HG02938 (cell line): Measurements from ENCODE around the gene PRL.

Experiments
- ATAC-seq: cut with Tn5 transposase; IDR thresholded peaks from one replicate; pipeline ENCODE4 v1.9.1; 2021; ENCODE audit warnings: mild to moderate bottlenecking, moderate library complexity; ENCODE audit not compliant: unreplicated experiment

Gene PRL

DNA sequence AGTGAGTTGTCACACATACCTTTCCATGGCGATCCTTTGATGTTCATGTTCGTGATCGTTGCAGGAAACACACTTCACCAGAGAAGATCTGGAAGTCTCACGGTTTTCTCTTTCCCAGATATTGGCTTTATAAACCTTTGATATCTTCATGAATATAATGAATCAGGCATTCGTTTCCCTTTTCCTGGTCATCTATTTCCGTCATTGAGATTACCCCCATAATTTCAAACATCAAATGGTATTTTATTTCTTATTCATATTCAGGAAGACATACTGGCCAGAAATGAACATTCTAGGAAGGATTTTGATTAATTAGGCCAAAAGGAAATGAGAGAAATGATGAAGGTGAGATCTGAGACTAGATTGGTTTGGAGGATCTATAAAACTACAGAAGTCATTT is at the start of gene PRL:
PRL (minus strand) TSS at position 101 of the 400 bp plus-strand sequence; CDS start at position 47, 54 bp downstream.
- no peak for ATAC-seq

DNA sequence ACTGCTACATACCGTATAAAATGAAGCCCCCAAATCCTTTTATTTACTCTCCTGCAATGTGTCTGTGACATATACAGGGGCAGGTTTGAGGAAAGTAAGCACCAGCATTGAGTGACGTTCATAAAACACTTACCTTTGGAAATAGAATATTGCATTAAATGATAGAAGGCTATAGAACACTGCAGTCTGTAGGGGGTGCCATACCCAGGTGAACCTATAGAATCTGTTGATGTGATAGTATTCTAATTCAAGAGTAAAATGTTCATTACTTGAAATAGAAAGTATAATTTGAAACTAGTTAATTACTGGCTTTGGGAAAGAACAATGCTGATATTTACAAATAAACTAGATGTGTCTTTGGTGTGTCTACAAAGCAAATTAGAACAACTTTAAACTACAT is 47.0 kb upstream of the PRL start:
- no peak for ATAC-seq

GRCh38 chr6:22334778-22335177 is 37.9 kb upstream of the PRL start:
- ATAC-seq, result no peak

- no peak for ATAC-seq
These were observed 37.0 kb upstream of the PRL start for GRCh38 chr6:22333802-22334201.

GRCh38 chr6:22332711-22333110 is 35.9 kb upstream of the PRL start:
- ATAC-seq, result no peak

DNA sequence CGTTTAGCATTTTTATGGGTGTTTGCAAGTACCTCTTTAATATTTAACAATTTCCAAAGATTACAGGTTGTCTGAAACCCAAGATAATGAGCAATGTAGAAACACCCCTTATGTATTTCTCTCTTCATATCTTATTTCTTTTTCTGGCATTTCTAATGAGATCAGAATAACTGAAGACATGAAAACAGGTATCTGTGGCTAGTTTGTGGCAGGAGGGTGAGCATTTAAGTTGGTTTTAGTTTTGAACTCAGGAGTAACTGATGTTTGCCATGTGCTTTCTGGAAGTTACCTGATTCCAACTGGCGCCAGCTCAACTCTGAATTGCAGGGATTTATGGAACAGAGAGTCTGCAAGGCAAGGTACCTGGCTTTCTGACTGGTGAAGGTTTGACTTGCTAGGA is 35.4 kb upstream of the PRL start:
- ATAC-seq, result no peak

DNA sequence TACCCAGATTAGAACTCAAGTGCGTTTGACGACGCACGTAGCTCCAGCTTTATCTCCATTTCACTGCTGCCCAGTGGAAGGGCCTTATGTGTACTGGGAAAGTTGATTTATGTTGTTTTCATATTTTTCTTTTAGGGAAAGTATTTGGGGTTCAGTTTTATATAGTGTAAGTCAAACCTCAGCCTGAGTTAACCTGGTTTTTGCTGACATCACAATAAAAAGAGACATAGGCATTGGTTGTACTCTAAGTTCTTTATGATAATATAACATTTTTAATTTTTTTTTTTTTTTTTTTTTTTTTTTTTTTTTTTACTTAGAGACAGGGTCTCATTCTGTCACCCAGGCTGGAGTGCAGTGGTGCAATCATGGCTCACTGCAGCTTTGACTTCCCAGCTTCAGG is 34.1 kb upstream of the PRL start:
- ATAC-seq, result no peak

- ATAC-seq, result no peak
These were observed 31.6 kb upstream of the PRL start for GRCh38 chr6:22328474-22328873.

DNA sequence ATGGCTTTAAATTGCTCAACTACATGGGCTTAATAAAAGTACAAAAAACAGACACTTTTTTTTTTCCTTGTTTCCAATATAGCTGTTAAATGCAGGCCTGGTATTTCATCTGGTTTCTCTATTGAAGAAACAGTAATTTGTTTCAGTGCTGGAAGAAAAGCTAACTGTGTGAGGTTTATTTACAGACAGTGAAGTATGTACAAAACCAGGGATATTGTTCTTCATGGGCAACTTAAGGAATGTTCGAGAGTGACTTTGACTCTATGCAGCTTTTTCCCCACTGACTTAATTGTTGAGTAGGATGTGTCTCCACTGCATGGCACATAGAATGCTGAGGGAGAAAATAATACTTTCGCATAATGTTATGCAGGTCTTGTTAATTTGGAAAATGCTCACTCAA is 31.0 kb upstream of the PRL start:
- ATAC-seq, result no peak

- ATAC-seq, result no peak
These were observed 29.7 kb upstream of the PRL start for GRCh38 chr6:22326500-22326899.

DNA sequence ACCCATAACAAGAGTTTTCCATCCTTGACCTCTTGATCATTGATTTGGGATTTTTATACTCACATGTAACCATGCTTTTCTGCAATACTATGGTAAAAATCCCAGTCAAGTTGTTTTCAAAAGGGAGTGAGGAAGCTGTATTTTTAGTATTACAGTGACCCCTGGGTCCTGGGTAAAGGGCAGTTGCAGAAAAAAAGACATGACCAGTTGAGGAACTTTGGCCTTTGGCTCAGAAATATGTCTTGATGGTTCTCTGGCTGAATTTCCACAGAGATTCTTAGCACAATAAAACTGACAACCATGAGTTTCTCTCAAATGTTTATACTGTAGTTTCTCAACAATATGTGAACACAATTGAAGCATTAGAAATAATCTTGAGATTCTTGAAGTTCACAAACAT is 28.6 kb upstream of the PRL start:
- ATAC-seq, result no peak

GRCh38 chr6:22323848-22324247 is 27.0 kb upstream of the PRL start:
- ATAC-seq, result no peak

- ATAC-seq, result no peak
These were observed 25.5 kb upstream of the PRL start for GRCh38 chr6:22322103-22323030.

DNA sequence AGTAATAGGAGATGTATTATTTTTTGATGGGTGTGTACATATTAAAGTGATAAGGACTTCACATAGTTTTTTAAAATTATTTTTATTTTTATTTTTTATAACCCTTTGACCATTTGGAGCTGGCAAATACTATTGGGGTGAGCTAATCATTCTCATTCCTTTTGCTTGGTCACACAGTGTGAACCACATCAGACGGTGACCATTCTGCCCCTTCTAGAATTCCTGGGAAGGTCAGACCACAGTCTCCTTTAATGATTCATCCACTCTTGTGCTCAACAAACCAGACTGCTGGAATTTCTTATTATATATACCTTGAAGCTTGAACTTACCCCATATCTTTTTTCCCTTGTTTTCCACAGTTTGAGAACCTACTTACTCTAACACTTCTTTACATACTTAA is 23.9 kb upstream of the PRL start:
- no peak for ATAC-seq

- ATAC-seq, result no peak
These were observed 21.6 kb upstream of the PRL start for GRCh38 chr6:22318404-22318803.

DNA sequence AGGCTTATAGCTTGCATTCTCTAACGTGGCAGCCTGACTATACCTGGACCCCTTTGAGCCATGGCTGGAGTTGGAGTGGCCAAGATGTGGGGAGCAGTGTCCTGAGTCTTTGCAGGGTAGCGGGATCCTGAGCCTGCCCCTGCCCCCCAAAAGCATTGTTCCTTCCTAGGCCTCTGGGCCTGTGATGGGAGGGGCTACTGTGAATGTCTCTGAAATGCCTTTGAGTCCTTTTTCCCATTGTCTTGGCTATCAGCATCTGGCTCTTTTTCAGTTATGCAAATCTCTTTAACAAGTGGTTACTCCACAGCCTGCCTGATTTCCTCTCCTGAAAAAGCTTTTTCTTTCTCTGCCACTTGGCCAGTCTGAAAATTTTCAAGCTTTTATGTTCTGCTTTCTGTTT is 17.0 kb upstream of the PRL start:
- no peak for ATAC-seq

- ATAC-seq, result no peak
These were observed 12.1 kb upstream of the PRL start for GRCh38 chr6:22308939-22309338.

GRCh38 chr6:22306741-22307466 is 10.1 kb upstream of the PRL start:
- ATAC-seq, result no peak

- no peak for ATAC-seq
These were observed 6.0 kb upstream of the PRL start for GRCh38 chr6:22302838-22303237.

DNA sequence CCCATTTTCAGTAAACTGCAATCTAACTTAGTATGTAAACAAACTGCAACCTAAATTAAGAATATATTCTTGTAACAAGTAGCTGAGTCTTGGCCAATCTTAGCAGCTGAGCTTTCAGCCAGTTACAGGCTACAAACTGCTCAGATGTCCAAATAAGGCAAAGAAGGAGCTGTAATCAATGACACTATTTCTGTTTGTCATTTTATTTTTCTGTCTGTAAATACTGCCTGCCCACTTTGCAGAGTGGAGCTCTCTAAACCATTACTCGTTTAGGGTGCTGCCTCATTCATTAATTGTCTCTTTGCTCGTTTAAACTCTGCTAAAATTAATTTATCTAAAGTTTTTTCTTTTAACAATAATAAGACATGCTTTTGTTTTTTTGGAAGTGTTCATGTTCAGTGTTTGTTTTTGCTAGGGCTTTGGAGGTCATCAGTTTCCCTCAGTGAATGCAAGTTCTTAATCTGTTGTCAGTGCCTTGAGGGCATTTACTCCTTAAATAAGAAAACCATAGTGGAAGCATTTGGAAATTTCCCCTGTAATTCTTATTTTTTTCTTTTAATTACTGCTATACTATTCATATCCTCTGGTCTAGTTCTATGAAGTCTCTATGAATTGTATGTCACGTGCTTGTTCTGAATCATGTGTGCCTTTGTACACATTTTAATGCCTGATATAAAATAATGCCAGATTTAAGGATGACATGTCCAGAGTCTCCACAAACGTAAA is 3.6 kb upstream of the PRL start:
- no peak for ATAC-seq

DNA sequence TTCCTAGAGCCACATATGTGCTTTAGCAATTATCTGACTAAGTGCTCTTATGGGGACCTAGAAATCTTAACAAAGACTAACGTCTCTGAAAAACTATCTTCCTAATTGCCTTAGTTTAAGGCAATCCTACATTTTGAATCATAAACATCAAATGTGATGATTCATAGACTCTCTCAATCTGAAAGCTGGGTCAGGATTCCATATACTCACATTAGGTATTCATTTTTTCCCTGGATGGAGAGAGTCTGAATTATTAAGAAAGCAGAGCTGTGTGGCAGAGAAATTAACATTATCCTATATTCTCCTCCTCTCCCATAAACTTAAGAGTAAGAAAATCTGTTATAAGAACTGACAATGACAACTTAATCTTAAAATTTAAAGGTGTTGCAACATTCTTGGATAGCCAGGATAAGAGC is 1.6 kb upstream of the PRL start:
- no peak for ATAC-seq

- ATAC-seq, result no peak
These were observed 769 bp downstream of the PRL start for GRCh38 chr6:22296067-22296466.
